Measurements from ENCODE around the gene PCARE. TPM values are rescaled to one million over a fixed set of nuclear protein-coding genes. Genes with fewer than 3 reads are reported as not detected.

PCARE gene
- total and polyA plus RNA-seq, 2 of the 8 experiments (the other 6 are each of a cell fraction or from before 2014, with no cell fraction given), result not detected

- H3K23me2 ChIP-seq (ENCODE audit: low read depth, low read length), result no peaks in the 10 kb centered on the region
- ChIA-PET POLR2A (ENCODE audit: partially characterized antibody) (no interaction called here), CTCF (ENCODE audit: partially characterized antibody) (interaction anchor here (1.7 kb wide), 1 partner anchor 119 kb away, joined by 3 read pairs; no protein-coding TSS in a partner anchor)
- no peak overlapping the region for H3K18ac ChIP-seq (ENCODE audit: extremely low read depth, low read length)
- no peak overlapping the region for H2AK5ac ChIP-seq (ENCODE audit: low read depth, low read length)
- H3K79me1 ChIP-seq (ENCODE audit: low read depth, low read length), result no peaks in the 10 kb centered on the region
- WGBS, 2 experiments (ENCODE audit: extremely low coverage in 1 of 2, insufficient coverage in 1 of 2, insufficient read length in 1 of 2, insufficient replicate concordance in 2 of 2, low coverage in 1 of 2, low lambda C conversion rate in 2 of 2, missing lambda C conversion rate in 1 of 2), result 79% methylated on average over 11 of the region's 11 CpGs; no CpG with 5 or more reads in 1 of the 2 experiments
- H4K8ac ChIP-seq (ENCODE audit: extremely low read depth, insufficient read depth, low read length), result no peak overlapping the region; the same call in 1 of the 2 replicates
- no peak overlapping the region for H3K27ac ChIP-seq (ENCODE audit: low read depth, low read length)
- H3K36me3 ChIP-seq (ENCODE audit: control insufficient read depth in 2 of 4, insufficient read depth in 4 of 4, low read length in 3 of 4), result no peaks in the 10 kb centered on the region
- H3K23ac ChIP-seq (ENCODE audit: insufficient read length), result no peak overlapping the region
- no peak overlapping the region for H2AFZ ChIP-seq (ENCODE audit: low read length)
- H3K4me2 ChIP-seq (ENCODE audit: insufficient read depth in 1 of 2, low read depth in 2 of 2, low read length in 2 of 2), result no peak overlapping the region
- no peak for DNase-seq (ENCODE audit: low read depth in 1 of 2, low spot score in 2 of 2)
- H2BK15ac ChIP-seq (ENCODE audit: low read length), result no peak overlapping the region
- H3K9me3 ChIP-seq (ENCODE audit: insufficient read depth in 2 of 2, low read depth in 1 of 2, low read length in 1 of 2), result no peaks in the 10 kb centered on the region
- no peak overlapping the region for H2BK20ac ChIP-seq (ENCODE audit: low read length)
- H2BK5ac ChIP-seq (ENCODE audit: low read depth, low read length), result no peak overlapping the region
- no peak overlapping the region for H3K14ac ChIP-seq (ENCODE audit: insufficient read length)
- no peak for FAIRE-seq
- no peak overlapping the region for H3K4ac ChIP-seq (replicated peaks; ENCODE audit: insufficient read length, low read depth, low read length)
- no peak overlapping the region for H4K91ac ChIP-seq (replicated peaks; ENCODE audit: insufficient read length, low read length)
- H2BK12ac ChIP-seq (ENCODE audit: low read depth, low read length), result no peak overlapping the region
- H2BK120ac ChIP-seq (replicated peaks; ENCODE audit: low read depth, low read length), result no peak overlapping the region
- H3K4me3 ChIP-seq (ENCODE audit: extremely low read depth in 1 of 4, insufficient read depth in 2 of 4, low read depth in 3 of 4, low read length in 4 of 4), result no peak overlapping the region
- no peaks in the 10 kb centered on the region for H4K20me1 ChIP-seq (replicated peaks in 1 of 2; ENCODE audit: control insufficient read depth in 1 of 2, insufficient read depth in 2 of 2, low read length in 2 of 2)
- H3K9ac ChIP-seq (replicated peaks in 1 of 4; ENCODE audit: extremely low read depth in 1 of 4, low read depth in 3 of 4, low read length in 3 of 4), result peak overlapping the region in 1 of 4 experiments; percentile 11; a peak in 1 of 7 replicates
- H3K79me2 ChIP-seq (ENCODE audit: control insufficient read depth in 1 of 2, insufficient read depth in 2 of 2, low read length in 2 of 2), result no peaks in the 10 kb centered on the region
- peaks cover 1 to 13% (median 5%) of the 10 kb centered on the region in 4 experiments for H3K4me1 ChIP-seq (replicated peaks in 1 of 4; ENCODE audit: control insufficient read depth in 3 of 4, insufficient read depth in 4 of 4, low read length in 3 of 4)
- H3K56ac ChIP-seq (replicated peaks; ENCODE audit: insufficient read length, low read depth, low read length), result no peak overlapping the region
- no peaks in the 10 kb centered on the region for H3K27me3 ChIP-seq (replicated peaks in 1 of 4; ENCODE audit: control insufficient read depth in 3 of 4, extremely low read depth in 1 of 4, insufficient read depth in 3 of 4, low read length in 3 of 4)
- H4K5ac ChIP-seq (ENCODE audit: insufficient read length, low read depth, low read length), result no peak overlapping the region
- TF ChIP-seq YY1 (IDR thresholded peaks at IDR 0.05; ENCODE audit: low read depth, low read length), result no peak
- no peak for TF ChIP-seq BACH1 (IDR thresholded peaks at IDR 0.05; ENCODE audit: low read length)
- no peak for TF ChIP-seq FOSL1 (IDR thresholded peaks at IDR 0.05; ENCODE audit: insufficient read depth, low read depth, low read length)
- TF ChIP-seq RFX5 (IDR thresholded peaks at IDR 0.05; ENCODE audit: borderline replicate concordance, low read depth, low read length), result no peak
- no peak for TF ChIP-seq POU5F1 (IDR thresholded peaks at IDR 0.05; ENCODE audit: low read depth, low read length)
- TF ChIP-seq USF2 (IDR thresholded peaks at IDR 0.05; ENCODE audit: low read length), result no peak
- TF ChIP-seq GABPA (IDR thresholded peaks at IDR 0.05; ENCODE audit: borderline replicate concordance, insufficient read depth, low read length), result no peak
- TF ChIP-seq, protein P1, sequence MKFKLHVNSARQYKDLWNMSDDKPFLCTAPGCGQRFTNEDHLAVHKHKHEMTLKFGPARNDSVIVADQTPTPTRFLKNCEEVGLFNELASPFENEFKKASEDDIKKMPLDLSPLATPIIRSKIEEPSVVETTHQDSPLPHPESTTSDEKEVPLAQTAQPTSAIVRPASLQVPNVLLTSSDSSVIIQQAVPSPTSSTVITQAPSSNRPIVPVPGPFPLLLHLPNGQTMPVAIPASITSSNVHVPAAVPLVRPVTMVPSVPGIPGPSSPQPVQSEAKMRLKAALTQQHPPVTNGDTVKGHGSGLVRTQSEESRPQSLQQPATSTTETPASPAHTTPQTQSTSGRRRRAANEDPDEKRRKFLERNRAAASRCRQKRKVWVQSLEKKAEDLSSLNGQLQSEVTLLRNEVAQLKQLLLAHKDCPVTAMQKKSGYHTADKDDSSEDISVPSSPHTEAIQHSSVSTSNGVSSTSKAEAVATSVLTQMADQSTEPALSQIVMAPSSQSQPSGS (IDR thresholded peaks at IDR 0.05; ENCODE audit: low read length), result no peak
- no peak for TF ChIP-seq SIX5 (IDR thresholded peaks at IDR 0.05; ENCODE audit: low read depth, low read length)
- no peak for TF ChIP-seq EZH2 (IDR thresholded peaks at IDR 0.05; ENCODE audit: low read depth, low read length, severe bottlenecking)
- no peak for TF ChIP-seq TAF7 (optimal IDR thresholded peaks at IDR 0.05; ENCODE audit: borderline replicate concordance, low read depth, low read length)
- no peak for TF ChIP-seq HDAC6 (IDR thresholded peaks at IDR 0.05; ENCODE audit: low read depth, low read length)
These were observed 9.6 kb downstream of the PCARE start for GRCh38 chr2:29064746-29065067.

Data from H1 (cell line).